Measurements from ENCODE around the gene CD84. TPM values are rescaled to one million over a fixed set of nuclear protein-coding genes. Genes with fewer than 3 reads are reported as not detected.
A peak's percentile ranks its signal among the peaks of the same experiment; 100 is the strongest.
"Not testable (repeated sequence)": the region's sequence is repeated elsewhere in the genome, so short reads cannot be mapped to it uniquely, and the experiment has no call there.

CD84 gene
- total and polyA plus RNA-seq, 12 donors: 1.0 to 29.9 (median 12.4) TPM

DNA sequence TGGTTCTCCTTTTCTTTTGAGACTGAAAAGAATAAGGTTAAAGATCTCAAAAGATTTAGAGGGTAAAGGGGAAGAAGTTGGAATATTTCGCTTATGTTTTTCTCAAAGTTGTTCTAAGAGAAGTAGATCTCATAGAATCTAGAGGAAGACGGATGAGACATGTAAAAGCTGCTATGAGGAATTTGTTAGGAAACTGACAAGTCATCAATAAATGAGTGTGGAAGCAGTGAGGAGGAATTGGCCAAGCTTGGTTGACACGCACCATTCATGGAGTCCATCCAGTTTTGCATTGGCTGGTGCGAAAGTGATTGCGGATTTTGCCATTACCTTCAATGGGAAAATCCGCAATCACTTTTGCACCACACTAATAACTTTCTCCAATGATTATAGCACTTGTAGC lies 76.2 kb downstream of the CD84 start:
- Histone ChIP-seq H3K27me3 (no peaks in the 10 kb centered on the region), H3K9me3 (replicated peaks in 1 of 3) (no peaks in the 10 kb centered on the region), H3K36me3 (replicated peaks in 1 of 2) (no peaks in the 10 kb centered on the region), H3K4me3 (no peak overlapping the region), H3K27ac (no peak overlapping the region), H3K4me1 (replicated peaks in 1 of 2) (no peaks in the 10 kb centered on the region)
- DNase-seq: no peak
- intact Hi-C loops (cut with DNase I): no loop called here
- no peak for TF ChIP-seq POLR2A (IDR thresholded peaks at IDR 0.05)
- TF ChIP-seq, protein P1, sequence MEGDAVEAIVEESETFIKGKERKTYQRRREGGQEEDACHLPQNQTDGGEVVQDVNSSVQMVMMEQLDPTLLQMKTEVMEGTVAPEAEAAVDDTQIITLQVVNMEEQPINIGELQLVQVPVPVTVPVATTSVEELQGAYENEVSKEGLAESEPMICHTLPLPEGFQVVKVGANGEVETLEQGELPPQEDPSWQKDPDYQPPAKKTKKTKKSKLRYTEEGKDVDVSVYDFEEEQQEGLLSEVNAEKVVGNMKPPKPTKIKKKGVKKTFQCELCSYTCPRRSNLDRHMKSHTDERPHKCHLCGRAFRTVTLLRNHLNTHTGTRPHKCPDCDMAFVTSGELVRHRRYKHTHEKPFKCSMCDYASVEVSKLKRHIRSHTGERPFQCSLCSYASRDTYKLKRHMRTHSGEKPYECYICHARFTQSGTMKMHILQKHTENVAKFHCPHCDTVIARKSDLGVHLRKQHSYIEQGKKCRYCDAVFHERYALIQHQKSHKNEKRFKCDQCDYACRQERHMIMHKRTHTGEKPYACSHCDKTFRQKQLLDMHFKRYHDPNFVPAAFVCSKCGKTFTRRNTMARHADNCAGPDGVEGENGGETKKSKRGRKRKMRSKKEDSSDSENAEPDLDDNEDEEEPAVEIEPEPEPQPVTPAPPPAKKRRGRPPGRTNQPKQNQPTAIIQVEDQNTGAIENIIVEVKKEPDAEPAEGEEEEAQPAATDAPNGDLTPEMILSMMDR (IDR thresholded peaks at IDR 0.05): no peak
- WGBS, 4 donors: 82 to 92% (median 85%) methylated on average over 6 of the region's 6 CpGs

DNA sequence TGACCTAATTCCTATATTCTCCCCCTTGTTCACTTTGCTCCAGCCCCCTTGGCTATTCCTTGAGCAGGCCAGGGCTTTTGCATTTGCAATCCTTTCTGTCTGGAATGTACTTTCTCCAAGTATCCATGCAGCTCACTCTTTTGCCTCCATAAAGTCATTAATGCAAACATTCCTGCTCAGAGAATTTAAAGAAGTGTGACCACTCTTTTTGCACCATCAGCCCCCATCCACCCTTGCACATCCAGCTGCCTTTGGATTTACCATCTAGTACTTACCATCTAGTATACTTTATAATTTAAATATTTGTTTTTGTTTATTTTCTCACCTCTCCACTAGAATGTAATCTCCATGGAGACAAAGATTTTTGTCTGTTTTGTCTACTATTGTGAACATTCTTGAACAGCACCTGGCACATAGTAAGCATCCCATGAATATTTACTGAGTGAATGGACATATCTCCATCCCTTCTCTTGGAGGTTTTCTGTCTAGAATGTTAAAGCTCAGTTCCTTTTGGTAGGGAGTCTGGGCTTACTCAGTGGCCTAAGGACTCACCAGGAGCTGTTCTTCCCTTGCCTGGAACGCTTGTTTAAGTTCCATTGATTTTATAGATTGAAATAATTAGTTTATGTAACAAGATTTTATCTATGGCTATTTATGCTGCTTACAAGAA lies 78.8 kb downstream of the CD84 start:
- Histone ChIP-seq H3K9me3 (replicated peaks in 1 of 3) (no peaks in the 10 kb centered on the region), H3K27me3 (no peaks in the 10 kb centered on the region), H3K4me3 (no peak overlapping the region), H3K4me1 (replicated peaks in 1 of 2) (no peaks in the 10 kb centered on the region), H3K27ac (peak overlapping the region in 2 of 5 donors; percentile 52 to 60), H3K36me3 (replicated peaks in 1 of 2) (no peaks in the 10 kb centered on the region)
- intact Hi-C loops (cut with DNase I): no loop called here
- WGBS, 4 donors: 30 to 53% (median 44%) methylated on average over 1 of the region's 1 CpG
- no peak for DNase-seq
- no peak for TF ChIP-seq POLR2A (IDR thresholded peaks at IDR 0.05)
- TF ChIP-seq, protein P1 (IDR thresholded peaks at IDR 0.05): no peak

DNA sequence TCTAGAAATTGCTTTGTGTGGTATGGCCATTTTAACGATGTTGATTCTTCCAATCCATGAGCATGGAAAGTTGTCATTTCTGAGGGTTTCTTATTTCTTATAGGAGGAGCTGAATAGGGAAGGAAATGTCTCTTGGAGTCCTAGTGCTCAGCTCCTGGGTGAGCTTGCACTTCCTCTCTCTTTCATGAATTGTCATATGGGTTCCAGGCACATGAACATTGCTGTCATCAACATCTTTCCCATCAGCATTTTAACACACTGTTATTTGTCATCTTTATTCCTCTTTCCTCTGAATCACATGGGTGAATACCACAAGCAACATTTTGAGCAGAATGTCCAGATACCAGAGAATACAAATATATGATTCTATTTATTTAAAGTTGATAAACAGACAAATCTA lies 79.7 kb downstream of the CD84 start:
- no peaks in the 10 kb centered on the region for H3K4me1 ChIP-seq (replicated peaks in 1 of 2)
- WGBS, 4 donors: 59 to 83% (median 68%) methylated on average over 1 of the region's 1 CpG
- peak in 2 of 7 donors; percentile 28 to 29 for DNase-seq
- no peaks in the 10 kb centered on the region for H3K27me3 ChIP-seq
- no peak overlapping the region for H3K4me3 ChIP-seq
- H3K36me3 ChIP-seq (replicated peaks in 1 of 2): no peaks in the 10 kb centered on the region
- TF ChIP-seq, protein P1 (IDR thresholded peaks at IDR 0.05): no peak
- no peaks in the 10 kb centered on the region for H3K9me3 ChIP-seq (replicated peaks in 1 of 3)
- intact Hi-C loops (cut with DNase I): no loop called here
- peak overlapping the region in 3 of 5 donors; percentile 28 to 60 (median 52) for H3K27ac ChIP-seq

DNA sequence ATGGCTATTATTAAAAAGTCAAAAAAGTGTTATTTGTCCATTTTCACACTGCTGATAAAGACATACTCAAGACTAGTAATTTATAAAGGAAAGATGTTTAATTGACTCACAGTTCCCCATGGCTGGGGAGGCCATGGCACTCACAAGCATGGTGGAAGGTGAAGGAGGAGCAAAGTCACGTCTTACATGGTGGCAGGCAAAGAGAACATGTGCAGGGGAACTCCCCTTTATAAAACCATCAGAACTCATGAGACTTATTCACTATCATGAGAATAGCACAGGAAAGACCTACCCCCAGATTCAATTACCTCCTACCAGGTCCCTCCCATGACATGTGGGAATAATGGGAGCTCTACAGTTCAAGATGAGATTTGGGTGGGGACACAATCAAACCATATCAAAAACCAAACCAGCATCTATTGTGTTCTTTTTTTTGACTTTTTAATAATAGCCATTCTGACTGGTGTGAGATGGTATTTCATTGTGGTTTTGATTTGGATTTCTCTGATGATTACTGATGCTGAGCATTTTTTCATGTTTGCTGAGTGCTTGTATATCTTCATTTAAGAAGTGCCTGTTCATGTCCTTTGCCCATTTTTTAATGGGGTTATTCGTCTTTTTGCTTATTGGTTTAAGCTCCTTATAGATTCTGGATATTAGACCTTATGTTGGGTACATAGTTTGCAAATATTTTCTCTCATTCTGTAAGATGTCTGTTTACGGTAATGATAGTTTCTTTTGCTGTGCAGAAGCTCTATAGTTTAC lies 80.8 kb downstream of the CD84 start:
- H3K4me1 ChIP-seq (replicated peaks in 1 of 2); H3K36me3 ChIP-seq (replicated peaks in 1 of 2); H3K27ac ChIP-seq; intact Hi-C loops (cut with DNase I); H3K4me3 ChIP-seq; H3K9me3 ChIP-seq (replicated peaks in 1 of 3); DNase-seq; H3K27me3 ChIP-seq: not testable (repeated sequence)
- WGBS, 4 donors: 69 to 91% (median 77%) methylated on average over 3 of the region's 3 CpGs

All from adrenal gland (tissue), 12 donors.